GM23338 (cell line): ENCODE measurements around the gene SLC29A1. TPM values are rescaled to one million over a fixed set of nuclear protein-coding genes. Genes with fewer than 3 reads are reported as not detected.
A peak's percentile ranks its signal among the peaks of the same experiment; 100 is the strongest.

Experiments
- ATAC-seq: fragments of 200-7000 bp; cut with Tn5 transposase; 3 replicates; pipeline ENCODE4 v1.9.1; 2020
- DNase-seq: peaks from one replicate; pipeline ENCODE4 v3.0.0-alpha.2; 2015; ENCODE audit warnings: low spot score
- H2AFZ ChIP-seq: fragments of 200-600 bp; sonication (generic); 2 replicates; pipeline ENCODE4 v1.8.0; 2016; ENCODE audit warnings: antibody characterized with exemption, mild to moderate bottlenecking, moderate library complexity
- H3F3A ChIP-seq: fragments of 200-600 bp; sonication (generic); replicated peaks from 2 replicates; pipeline ENCODE4 v1.8.0; 2017; ENCODE audit warnings: antibody characterized with exemption, mixed run types, low read depth
- H3K27ac ChIP-seq: fragments of 200-600 bp; sonication (generic); 2 replicates; pipeline ENCODE4 v1.6.1; 2016; ENCODE audit warnings: low read depth
- H3K27me3 ChIP-seq: fragments of 200-600 bp; sonication (generic); 2 replicates; pipeline ENCODE4 v1.8.0; 2016; ENCODE audit warnings: mild to moderate bottlenecking, mixed run types, moderate library complexity; ENCODE audit not compliant: insufficient read depth
- H3K36me3 ChIP-seq: fragments of 200-600 bp; sonication (generic); 2 replicates; pipeline ENCODE4 v1.8.0; 2016; ENCODE audit warnings: mild to moderate bottlenecking; ENCODE audit not compliant: insufficient read depth
- H3K4me1 ChIP-seq: fragments of 200-600 bp; sonication (generic); 2 replicates; pipeline ENCODE4 v1.8.0; 2016; ENCODE audit warnings: mild to moderate bottlenecking, moderate library complexity; ENCODE audit not compliant: insufficient read depth
- H3K4me2 ChIP-seq: fragments of 200-600 bp; sonication (generic); 2 replicates; pipeline ENCODE4 v1.7.1; 2017; ENCODE audit warnings: mixed run types
- H3K4me3 ChIP-seq: fragments of 200-600 bp; sonication (generic); 2 replicates; pipeline ENCODE4 v1.6.1; 2016; ENCODE audit warnings: mixed run types
- H3K79me2 ChIP-seq: fragments of 200-600 bp; sonication (generic); replicated peaks from 2 replicates; pipeline ENCODE4 v1.8.0; 2017; ENCODE audit warnings: mild to moderate bottlenecking; ENCODE audit not compliant: insufficient read depth
- H3K9me2 ChIP-seq: fragments of 200-600 bp; sonication (generic); 2 replicates; pipeline ENCODE4 v1.8.0; 2017; ENCODE audit not compliant: insufficient read depth
- H4K20me1 ChIP-seq: fragments of 200-600 bp; sonication (generic); replicated peaks from 2 replicates; pipeline ENCODE4 v1.8.0; 2017; ENCODE audit warnings: mild to moderate bottlenecking; ENCODE audit not compliant: insufficient read depth
- H3K27ac Mint-ChIP-seq: 2 replicates; pipeline ENCODE4 v1.8.0; 2020; ENCODE audit warnings: inconsistent platforms, mild to moderate bottlenecking, moderate library complexity, mixed read lengths
- H3K27me3 Mint-ChIP-seq: 3 replicates; pipeline ENCODE4 v1.8.0; 2022; ENCODE audit warnings: low read depth, mild to moderate bottlenecking, moderate library complexity, mixed read lengths, inconsistent platforms; ENCODE audit not compliant: insufficient read depth, poor library complexity
- H3K36me3 Mint-ChIP-seq: 3 replicates; pipeline ENCODE4 v1.8.0; 2021; ENCODE audit warnings: low read depth, mild to moderate bottlenecking, inconsistent platforms, moderate library complexity, mixed read lengths
- H3K4me1 Mint-ChIP-seq: 3 replicates; pipeline ENCODE4 v1.8.0; 2020; ENCODE audit warnings: mild to moderate bottlenecking, inconsistent platforms, mixed read lengths
- H3K4me3 Mint-ChIP-seq: 3 replicates; pipeline ENCODE4 v1.8.0; 2021; ENCODE audit warnings: moderate library complexity, mild to moderate bottlenecking, inconsistent platforms, mixed read lengths
- H3K9me3 Mint-ChIP-seq: 3 replicates; pipeline ENCODE4 v1.8.0; 2020; ENCODE audit warnings: moderate library complexity, mild to moderate bottlenecking, inconsistent platforms, mixed read lengths
- CREB1 ChIP-seq: fragments of 250-450 bp; sonication (Bioruptor Pico); IDR thresholded peaks from 2 replicates; pipeline ENCODE4 v1.5.0; 2020; ENCODE audit warnings: low read depth, mild to moderate bottlenecking, moderate library complexity
- EZH2 ChIP-seq: fragments of 200-600 bp; sonication (generic); IDR thresholded peaks from one replicate; pipeline ENCODE4 v1.8.0; 2017; ENCODE audit warnings: antibody characterized with exemption, mild to moderate bottlenecking, low read depth; ENCODE audit not compliant: unreplicated experiment
- EZH2phosphoT487 ChIP-seq: fragments of 200-600 bp; sonication (generic); IDR thresholded peaks from one replicate; pipeline ENCODE4 v1.8.1; 2018; ENCODE audit warnings: antibody characterized with exemption; ENCODE audit not compliant: unreplicated experiment
- JUNB ChIP-seq: IDR thresholded peaks from one replicate; pipeline ENCODE4 v1.6.1; 2016; ENCODE audit warnings: antibody characterized with exemption; ENCODE audit not compliant: unreplicated experiment
- NANOG ChIP-seq: IDR thresholded peaks from 2 replicates; pipeline ENCODE4 v1.6.1; 2016; ENCODE audit warnings: antibody characterized with exemption, borderline replicate concordance
- POLR2AphosphoS5 ChIP-seq: IDR thresholded peaks from 2 replicates; pipeline ENCODE4 v1.6.1; 2016; ENCODE audit warnings: antibody characterized with exemption, low read depth
- STAT1 ChIP-seq: IDR thresholded peaks from one replicate; pipeline ENCODE4 v1.6.1; 2016; ENCODE audit warnings: antibody characterized with exemption; ENCODE audit not compliant: unreplicated experiment
- ZNF114 ChIP-seq: fragments of 250-450 bp; sonication (Bioruptor Pico); IDR thresholded peaks from 2 replicates; pipeline ENCODE4 v1.5.0; 2020; ENCODE audit warnings: mild to moderate bottlenecking, moderate library complexity
- ZNF331 ChIP-seq: fragments of 250-450 bp; sonication (Bioruptor Pico); IDR thresholded peaks from 2 replicates; pipeline ENCODE4 v1.5.0; 2020; ENCODE audit warnings: low read depth, mild to moderate bottlenecking, moderate library complexity
- polyA plus RNA-seq: library from polyadenylated mRNA; unstranded; fragments of >200 nt; fragmentation: Nextera tagmentation; extraction: Ambion mirVana; gene quantifications from 2 replicates; pipeline ENCODE4 v1.2.1, GENCODE V29; 2016
- total RNA-seq: library from RNA; depleted of rRNA; stranded (reverse); fragments of >200 nt; shearing (Covaris generic); gene quantifications from 2 replicates; pipeline ENCODE4 v1.2.3, GENCODE V29; 2014
- TF ChIP-seq, protein P1 (sequence below), 2 experiments: fragments of 200-600 bp in 1 of 2; sonication (generic) in 1 of 2; conservative IDR thresholded peaks; 2 replicates each; pipeline versions ENCODE4 v1.5.1 to v1.6.1; 2016 to 2017; ENCODE audit warnings: antibody characterized with exemption in 2 of 2, low read depth in 2 of 2, mild to moderate bottlenecking in 2 of 2, moderate library complexity in 1 of 2
- TF ChIP-seq, protein P2 (sequence below): fragments of 250-450 bp; sonication (Bioruptor Pico); IDR thresholded peaks from 2 replicates; pipeline ENCODE4 v1.5.0; 2020; ENCODE audit warnings: mild to moderate bottlenecking, moderate library complexity
- TF ChIP-seq, protein P3 (sequence below): IDR thresholded peaks from one replicate; pipeline ENCODE4 v1.6.1; 2018; ENCODE audit warnings: antibody characterized with exemption; ENCODE audit not compliant: unreplicated experiment
- TF ChIP-seq, protein P4 (sequence below): IDR thresholded peaks from 2 replicates; pipeline ENCODE4 v1.6.1; 2016; ENCODE audit warnings: antibody characterized with exemption

SLC29A1 gene
- total and polyA plus RNA-seq, 2 experiments from 2014 or later = 73.1 to 169 TPM

DNA sequence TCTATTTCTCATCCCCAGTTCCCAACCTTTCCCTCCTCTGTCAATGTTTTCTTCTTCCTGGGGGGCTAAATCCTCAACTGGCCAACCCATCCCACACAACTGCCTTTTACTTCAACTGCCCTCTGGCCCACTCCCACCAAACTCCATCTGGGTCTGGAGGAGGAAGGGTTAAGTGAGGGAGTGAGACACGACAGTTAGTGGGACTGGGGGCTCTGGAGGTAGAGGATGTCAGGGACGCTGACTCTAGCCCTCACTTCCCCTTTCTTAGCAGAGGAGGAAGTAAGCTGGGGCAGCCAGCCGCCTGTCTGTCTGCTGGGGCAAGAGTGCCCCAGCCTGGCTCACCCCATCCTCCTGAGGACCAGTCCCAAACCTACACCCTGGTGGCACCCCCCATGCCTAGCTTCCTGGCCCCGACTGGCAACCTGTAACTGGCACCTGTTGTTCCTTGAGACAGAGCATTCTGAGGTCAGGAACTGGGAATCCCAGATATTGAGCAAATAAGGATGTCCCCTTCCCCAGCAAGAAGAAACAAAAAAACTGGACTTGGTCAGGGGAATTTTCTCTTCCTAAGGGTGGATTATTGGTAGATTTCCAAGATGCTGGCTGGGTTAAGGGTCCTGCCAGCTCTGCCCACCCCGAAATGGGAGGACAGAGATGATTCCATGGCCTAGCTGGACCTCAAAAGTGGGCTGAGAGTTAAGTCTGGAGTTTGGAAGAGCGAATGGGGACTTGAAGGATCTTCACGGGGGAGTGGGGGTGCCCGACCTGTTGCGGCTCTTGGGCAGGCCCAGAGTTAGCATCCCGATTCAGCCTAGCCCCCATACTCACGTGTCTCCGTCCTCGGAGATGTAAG, 41.0 kb downstream of the SLC29A1 start:
- DNase-seq (no peak), ATAC-seq (peak; percentile 9)
- H3F3A ChIP-seq = 0 out of 2 replicates have a peak, but pooled peaks cover 11% of the 10 kb centered on the region
- no peaks in the 10 kb centered on the region for H3K36me3 ChIP-seq
- Mint-ChIP-seq H3K4me3 (peak overlapping the region; percentile 86), H3K9me3 (no peaks in the 10 kb centered on the region), H3K4me1 (peaks cover 46% of the 10 kb centered on the region), H3K27ac (no peak overlapping the region), H3K27me3 (peaks cover 35% of the 10 kb centered on the region), H3K36me3 (peaks cover 10% of the 10 kb centered on the region)
- peaks cover 6% of the 10 kb centered on the region; the same call in 1 of the 2 replicates for H4K20me1 ChIP-seq
- peak overlapping the region; percentile 98 for H3K4me2 ChIP-seq
- H3K4me3 ChIP-seq = peak overlapping the region; percentile 88
- H3K27me3 ChIP-seq = peaks cover 11% of the 10 kb centered on the region
- H3K4me1 ChIP-seq = peaks cover 28% of the 10 kb centered on the region
- TF ChIP-seq JUNB (no peak), EZH2 (no peak), ZNF114 (CRISPR knock-in tag) (no peak), EZH2phosphoT487 (no peak), STAT1 (no peak), CREB1 (CRISPR knock-in tag) (no peak), NANOG (no peak), POLR2AphosphoS5 (no peak), ZNF331 (CRISPR knock-in tag) (no peak)
- TF ChIP-seq, protein P1, sequence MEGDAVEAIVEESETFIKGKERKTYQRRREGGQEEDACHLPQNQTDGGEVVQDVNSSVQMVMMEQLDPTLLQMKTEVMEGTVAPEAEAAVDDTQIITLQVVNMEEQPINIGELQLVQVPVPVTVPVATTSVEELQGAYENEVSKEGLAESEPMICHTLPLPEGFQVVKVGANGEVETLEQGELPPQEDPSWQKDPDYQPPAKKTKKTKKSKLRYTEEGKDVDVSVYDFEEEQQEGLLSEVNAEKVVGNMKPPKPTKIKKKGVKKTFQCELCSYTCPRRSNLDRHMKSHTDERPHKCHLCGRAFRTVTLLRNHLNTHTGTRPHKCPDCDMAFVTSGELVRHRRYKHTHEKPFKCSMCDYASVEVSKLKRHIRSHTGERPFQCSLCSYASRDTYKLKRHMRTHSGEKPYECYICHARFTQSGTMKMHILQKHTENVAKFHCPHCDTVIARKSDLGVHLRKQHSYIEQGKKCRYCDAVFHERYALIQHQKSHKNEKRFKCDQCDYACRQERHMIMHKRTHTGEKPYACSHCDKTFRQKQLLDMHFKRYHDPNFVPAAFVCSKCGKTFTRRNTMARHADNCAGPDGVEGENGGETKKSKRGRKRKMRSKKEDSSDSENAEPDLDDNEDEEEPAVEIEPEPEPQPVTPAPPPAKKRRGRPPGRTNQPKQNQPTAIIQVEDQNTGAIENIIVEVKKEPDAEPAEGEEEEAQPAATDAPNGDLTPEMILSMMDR (conservative IDR thresholded peaks at IDR 0.05; ENCODE audit: low read depth in 2 of 2) = no peak
- TF ChIP-seq, protein P2, sequence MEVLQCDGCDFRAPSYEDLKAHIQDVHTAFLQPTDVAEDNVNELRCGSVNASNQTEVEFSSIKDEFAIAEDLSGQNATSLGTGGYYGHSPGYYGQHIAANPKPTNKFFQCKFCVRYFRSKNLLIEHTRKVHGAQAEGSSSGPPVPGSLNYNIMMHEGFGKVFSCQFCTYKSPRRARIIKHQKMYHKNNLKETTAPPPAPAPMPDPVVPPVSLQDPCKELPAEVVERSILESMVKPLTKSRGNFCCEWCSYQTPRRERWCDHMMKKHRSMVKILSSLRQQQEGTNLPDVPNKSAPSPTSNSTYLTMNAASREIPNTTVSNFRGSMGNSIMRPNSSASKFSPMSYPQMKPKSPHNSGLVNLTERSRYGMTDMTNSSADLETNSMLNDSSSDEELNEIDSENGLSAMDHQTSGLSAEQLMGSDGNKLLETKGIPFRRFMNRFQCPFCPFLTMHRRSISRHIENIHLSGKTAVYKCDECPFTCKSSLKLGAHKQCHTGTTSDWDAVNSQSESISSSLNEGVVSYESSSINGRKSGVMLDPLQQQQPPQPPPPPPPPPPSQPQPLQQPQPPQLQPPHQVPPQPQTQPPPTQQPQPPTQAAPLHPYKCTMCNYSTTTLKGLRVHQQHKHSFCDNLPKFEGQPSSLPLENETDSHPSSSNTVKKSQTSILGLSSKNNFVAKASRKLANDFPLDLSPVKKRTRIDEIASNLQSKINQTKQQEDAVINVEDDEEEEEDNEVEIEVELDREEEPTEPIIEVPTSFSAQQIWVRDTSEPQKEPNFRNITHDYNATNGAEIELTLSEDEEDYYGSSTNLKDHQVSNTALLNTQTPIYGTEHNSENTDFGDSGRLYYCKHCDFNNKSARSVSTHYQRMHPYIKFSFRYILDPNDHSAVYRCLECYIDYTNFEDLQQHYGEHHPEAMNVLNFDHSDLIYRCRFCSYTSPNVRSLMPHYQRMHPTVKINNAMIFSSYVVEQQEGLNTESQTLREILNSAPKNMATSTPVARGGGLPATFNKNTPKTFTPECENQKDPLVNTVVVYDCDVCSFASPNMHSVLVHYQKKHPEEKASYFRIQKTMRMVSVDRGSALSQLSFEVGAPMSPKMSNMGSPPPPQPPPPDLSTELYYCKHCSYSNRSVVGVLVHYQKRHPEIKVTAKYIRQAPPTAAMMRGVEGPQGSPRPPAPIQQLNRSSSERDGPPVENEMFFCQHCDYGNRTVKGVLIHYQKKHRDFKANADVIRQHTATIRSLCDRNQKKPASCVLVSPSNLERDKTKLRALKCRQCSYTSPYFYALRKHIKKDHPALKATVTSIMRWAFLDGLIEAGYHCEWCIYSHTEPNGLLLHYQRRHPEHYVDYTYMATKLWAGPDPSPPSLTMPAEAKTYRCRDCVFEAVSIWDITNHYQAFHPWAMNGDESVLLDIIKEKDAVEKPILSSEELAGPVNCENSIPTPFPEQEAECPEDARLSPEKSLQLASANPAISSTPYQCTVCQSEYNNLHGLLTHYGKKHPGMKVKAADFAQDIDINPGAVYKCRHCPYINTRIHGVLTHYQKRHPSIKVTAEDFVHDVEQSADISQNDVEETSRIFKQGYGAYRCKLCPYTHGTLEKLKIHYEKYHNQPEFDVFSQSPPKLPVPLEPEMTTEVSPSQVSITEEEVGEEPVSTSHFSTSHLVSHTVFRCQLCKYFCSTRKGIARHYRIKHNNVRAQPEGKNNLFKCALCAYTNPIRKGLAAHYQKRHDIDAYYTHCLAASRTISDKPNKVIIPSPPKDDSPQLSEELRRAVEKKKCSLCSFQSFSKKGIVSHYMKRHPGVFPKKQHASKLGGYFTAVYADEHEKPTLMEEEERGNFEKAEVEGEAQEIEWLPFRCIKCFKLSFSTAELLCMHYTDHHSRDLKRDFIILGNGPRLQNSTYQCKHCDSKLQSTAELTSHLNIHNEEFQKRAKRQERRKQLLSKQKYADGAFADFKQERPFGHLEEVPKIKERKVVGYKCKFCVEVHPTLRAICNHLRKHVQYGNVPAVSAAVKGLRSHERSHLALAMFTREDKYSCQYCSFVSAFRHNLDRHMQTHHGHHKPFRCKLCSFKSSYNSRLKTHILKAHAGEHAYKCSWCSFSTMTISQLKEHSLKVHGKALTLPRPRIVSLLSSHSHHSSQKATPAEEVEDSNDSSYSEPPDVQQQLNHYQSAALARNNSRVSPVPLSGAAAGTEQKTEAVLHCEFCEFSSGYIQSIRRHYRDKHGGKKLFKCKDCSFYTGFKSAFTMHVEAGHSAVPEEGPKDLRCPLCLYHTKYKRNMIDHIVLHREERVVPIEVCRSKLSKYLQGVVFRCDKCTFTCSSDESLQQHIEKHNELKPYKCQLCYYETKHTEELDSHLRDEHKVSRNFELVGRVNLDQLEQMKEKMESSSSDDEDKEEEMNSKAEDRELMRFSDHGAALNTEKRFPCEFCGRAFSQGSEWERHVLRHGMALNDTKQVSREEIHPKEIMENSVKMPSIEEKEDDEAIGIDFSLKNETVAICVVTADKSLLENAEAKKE (CRISPR knock-in tag) = no peak
- TF ChIP-seq, protein P3, sequence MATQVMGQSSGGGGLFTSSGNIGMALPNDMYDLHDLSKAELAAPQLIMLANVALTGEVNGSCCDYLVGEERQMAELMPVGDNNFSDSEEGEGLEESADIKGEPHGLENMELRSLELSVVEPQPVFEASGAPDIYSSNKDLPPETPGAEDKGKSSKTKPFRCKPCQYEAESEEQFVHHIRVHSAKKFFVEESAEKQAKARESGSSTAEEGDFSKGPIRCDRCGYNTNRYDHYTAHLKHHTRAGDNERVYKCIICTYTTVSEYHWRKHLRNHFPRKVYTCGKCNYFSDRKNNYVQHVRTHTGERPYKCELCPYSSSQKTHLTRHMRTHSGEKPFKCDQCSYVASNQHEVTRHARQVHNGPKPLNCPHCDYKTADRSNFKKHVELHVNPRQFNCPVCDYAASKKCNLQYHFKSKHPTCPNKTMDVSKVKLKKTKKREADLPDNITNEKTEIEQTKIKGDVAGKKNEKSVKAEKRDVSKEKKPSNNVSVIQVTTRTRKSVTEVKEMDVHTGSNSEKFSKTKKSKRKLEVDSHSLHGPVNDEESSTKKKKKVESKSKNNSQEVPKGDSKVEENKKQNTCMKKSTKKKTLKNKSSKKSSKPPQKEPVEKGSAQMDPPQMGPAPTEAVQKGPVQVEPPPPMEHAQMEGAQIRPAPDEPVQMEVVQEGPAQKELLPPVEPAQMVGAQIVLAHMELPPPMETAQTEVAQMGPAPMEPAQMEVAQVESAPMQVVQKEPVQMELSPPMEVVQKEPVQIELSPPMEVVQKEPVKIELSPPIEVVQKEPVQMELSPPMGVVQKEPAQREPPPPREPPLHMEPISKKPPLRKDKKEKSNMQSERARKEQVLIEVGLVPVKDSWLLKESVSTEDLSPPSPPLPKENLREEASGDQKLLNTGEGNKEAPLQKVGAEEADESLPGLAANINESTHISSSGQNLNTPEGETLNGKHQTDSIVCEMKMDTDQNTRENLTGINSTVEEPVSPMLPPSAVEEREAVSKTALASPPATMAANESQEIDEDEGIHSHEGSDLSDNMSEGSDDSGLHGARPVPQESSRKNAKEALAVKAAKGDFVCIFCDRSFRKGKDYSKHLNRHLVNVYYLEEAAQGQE = no peak
- TF ChIP-seq, protein P4, sequence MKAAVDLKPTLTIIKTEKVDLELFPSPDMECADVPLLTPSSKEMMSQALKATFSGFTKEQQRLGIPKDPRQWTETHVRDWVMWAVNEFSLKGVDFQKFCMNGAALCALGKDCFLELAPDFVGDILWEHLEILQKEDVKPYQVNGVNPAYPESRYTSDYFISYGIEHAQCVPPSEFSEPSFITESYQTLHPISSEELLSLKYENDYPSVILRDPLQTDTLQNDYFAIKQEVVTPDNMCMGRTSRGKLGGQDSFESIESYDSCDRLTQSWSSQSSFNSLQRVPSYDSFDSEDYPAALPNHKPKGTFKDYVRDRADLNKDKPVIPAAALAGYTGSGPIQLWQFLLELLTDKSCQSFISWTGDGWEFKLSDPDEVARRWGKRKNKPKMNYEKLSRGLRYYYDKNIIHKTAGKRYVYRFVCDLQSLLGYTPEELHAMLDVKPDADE = no peak
- no peak overlapping the region for H3K27ac ChIP-seq
- H3K9me2 ChIP-seq = no peaks in the 10 kb centered on the region
- peaks cover 9% of the 10 kb centered on the region; the same call in 1 of the 2 replicates for H3K79me2 ChIP-seq
- peak overlapping the region; percentile 87 for H2AFZ ChIP-seq
